Breast epithelium (tissue), 3 donors: ENCODE measurements around the gene PTPN2.

ENCODE experiments used
- POLR2A ChIP-seq: fragments of 450-650 bp; IDR thresholded peaks from one replicate; pipeline ENCODE4 v1.6.1; 2016; ENCODE audit warnings: antibody characterized with exemption, mild to moderate bottlenecking, moderate library complexity
- POLR2AphosphoS5 ChIP-seq, 3 donors: sonication (generic); formaldehyde crosslinking; IDR thresholded peaks; one replicate each; pipeline ENCODE4 v1.6.1; 2017; ENCODE audit warnings: antibody characterized with exemption in 3 of 3
- TF ChIP-seq, protein P1 (sequence below), 3 donors: fragments of 450-650 bp; IDR thresholded peaks; one replicate each; pipeline ENCODE4 v1.5.1; 2016 to 2017; ENCODE audit warnings: antibody characterized with exemption in 3 of 3, mild to moderate bottlenecking in 3 of 3, moderate library complexity in 3 of 3

DNA sequence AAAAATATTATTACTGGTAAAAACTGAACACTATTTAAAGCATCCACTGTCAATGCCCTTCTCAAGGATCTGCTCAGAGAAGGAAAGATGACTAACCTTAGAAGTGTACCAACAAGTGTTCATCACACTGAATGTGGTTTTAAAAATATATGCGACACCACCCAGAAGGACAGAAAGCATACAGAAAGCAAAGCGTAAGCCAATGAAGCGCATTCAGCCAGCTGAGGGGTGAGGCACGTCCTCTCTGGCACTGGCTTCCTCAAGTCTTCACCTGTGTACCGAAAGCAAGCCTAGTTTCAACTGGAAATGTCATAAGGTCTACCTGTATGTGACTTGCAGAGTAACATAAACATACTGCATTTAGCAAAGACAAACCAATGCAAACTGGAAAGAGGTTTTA lies 92.4 kb downstream of the PTPN2 start:
- TF ChIP-seq POLR2A = no peak
- TF ChIP-seq, protein P1, sequence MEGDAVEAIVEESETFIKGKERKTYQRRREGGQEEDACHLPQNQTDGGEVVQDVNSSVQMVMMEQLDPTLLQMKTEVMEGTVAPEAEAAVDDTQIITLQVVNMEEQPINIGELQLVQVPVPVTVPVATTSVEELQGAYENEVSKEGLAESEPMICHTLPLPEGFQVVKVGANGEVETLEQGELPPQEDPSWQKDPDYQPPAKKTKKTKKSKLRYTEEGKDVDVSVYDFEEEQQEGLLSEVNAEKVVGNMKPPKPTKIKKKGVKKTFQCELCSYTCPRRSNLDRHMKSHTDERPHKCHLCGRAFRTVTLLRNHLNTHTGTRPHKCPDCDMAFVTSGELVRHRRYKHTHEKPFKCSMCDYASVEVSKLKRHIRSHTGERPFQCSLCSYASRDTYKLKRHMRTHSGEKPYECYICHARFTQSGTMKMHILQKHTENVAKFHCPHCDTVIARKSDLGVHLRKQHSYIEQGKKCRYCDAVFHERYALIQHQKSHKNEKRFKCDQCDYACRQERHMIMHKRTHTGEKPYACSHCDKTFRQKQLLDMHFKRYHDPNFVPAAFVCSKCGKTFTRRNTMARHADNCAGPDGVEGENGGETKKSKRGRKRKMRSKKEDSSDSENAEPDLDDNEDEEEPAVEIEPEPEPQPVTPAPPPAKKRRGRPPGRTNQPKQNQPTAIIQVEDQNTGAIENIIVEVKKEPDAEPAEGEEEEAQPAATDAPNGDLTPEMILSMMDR (IDR thresholded peaks at IDR 0.05) = no peak
- no peak for TF ChIP-seq POLR2AphosphoS5 (IDR thresholded peaks at IDR 0.05)
